DMS153 treated with DMSO at 0.1 percent for 48 hours (cell line): ENCODE measurements around the gene MEX3A.

ENCODE experiments used
- DNase-seq: peaks from one replicate; lab custom pipeline; 2025; ENCODE audit not compliant: unreplicated experiment; lab: John Stamatoyannopoulos, UW

Gene MEX3A

DNA sequence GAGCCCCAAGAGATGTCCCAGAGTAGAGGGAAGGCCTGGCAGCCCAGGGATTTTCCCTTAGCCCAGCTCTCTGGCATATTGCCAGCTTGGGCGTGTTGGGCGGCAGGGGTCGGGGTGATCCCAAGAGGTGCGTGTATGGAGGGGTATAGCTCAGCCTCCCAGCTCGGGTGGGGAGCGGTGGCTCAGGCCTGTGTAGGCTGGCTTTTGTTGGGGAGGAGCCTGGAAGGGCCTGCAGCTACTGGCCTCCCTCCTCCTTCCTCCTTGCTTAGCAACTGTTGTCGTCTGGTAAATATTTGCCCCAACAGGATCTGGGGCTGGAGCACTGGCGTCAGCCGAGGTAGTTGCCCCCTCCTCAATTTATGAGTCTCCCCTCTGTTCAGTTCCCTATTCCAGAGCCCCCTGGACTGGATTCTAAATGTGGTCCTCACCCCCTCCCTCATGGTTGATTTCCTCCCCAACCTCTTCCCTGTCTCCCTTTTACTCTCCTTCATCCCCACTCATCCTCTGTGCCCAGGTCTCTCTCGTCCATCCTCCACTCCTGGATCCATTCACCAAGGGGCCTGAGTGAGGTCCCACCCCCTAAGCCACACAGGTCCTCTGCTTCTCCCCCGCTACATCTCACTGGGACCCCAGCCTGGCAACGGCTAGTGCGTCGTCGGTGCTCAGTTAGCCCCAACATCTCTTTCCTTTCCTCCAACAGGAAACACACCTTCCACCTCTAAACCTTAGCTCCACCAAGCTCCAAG is 22.0 kb upstream of the MEX3A start:
- DNase-seq: peak; percentile 83

DNA sequence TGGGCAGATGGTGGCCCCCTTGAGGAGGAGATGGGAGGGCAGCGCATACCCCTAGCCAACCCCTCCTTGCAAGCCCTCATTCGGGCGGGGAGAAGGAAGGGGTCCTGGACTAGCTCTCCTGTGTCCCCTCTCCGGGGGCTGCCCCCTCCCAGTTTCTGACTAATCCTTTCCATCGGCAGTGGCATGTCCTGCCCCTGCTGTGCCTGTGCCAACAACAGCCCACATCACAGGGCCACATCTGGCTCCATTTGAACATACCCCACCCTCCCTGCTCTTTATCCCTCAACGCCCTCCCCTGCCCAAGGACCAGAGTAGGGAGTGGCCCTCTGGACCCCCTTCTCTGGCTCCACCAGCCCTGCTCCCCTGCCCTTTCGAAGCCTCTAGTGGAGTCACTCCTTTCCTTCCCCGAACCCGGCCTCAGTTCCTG is 21.3 kb upstream of the MEX3A start:
- DNase-seq: no peak

DNA sequence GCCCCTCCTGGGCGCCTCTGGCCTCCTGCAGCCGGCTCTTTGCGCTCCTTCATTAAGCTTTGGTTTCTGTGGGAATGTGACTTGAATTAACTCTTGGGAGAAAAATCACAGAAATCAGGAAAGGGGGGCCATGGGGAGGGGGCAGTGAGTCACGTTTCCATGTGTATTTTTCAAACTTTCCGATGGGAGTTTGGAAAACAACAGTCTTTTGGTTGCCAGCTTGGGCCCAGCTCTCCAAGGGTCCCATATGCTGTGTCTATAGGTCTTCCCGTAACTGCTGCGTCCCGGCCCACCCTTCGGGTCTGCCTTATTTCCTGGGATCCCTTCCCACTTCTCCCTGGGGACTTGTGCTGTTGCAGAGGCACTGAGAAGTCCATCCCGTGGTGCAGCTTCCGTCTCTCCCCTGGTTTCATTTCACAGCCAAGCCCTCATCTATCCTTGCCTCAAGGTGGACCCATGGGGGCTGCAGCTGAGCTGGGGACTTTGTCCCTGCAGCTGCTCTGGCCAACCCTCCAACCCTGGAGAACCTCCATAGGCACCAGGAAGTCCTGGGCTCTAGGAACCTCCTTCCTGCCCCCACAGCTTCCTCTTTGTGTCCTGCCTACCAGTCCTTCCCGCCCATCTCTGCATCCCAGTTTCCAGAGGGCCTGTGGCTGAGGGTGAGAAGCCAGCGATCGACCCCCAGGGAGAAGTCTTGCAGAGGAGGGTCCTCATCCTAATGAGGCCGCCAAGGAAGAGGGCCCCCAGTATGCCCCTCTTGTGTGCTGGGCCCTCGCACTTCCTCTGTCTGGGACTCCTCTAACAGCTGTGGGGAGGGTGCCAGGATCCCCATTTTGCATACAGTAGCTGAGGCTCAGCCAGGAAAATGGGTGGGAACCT is 20.6 kb upstream of the MEX3A start:
- no peak for DNase-seq

DNA sequence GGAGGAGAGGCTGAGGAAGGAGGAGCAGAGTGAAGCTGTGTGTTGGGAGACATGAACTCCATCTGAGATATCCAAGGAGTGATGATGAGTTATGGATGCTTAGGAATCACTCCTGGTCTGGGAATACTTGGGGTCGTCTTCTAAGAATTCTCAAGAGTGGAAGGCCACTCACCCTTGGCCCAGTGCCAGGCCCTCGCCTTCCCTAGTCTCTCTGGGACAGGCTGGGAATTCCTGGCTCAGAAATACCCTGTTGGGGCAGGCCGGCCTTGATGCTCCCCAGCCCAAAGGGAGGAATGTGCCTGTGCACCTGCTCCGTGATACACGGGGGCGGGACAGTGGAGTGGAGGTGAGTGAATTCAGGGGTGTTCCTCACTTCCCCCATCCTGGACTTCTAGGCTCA is 19.6 kb upstream of the MEX3A start:
- DNase-seq: no peak

DNA sequence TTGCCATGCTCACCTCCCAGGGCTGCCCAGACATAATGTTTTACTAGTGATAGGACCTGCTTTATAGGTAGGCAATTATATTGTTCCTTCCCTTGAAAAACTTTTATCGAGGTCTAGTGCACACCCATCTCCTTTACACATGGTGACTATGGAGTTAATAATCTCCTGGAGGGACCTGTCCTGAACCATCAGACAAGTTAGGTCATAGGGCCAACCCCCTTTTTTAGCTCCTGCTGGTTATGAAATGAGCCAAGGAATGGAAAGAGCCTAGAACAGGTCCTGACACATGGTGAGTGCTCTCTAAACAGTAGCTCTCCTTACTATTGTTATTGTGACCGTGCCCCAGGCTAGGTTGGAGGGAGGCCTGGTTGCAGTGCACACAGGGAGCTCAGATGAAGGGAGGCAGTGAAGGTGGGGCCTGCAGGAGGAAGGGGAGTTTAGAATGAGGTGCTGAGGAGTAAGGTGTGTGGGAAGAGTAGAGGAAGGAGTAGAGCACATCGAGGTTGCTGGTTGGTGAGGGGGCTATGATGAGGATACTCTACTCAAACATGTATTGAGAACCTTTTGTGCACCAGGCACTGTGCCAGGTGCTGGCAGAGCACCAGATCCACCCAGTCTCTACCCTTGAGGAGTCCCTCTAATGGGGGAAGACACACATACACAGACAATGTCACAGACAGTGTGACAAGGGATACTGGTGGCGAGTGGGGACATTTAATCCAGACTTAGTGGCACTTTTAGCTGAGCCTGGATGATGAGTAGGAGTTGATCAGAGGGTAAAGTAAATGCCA is 18.1 kb upstream of the MEX3A start:
- no peak for DNase-seq

DNA sequence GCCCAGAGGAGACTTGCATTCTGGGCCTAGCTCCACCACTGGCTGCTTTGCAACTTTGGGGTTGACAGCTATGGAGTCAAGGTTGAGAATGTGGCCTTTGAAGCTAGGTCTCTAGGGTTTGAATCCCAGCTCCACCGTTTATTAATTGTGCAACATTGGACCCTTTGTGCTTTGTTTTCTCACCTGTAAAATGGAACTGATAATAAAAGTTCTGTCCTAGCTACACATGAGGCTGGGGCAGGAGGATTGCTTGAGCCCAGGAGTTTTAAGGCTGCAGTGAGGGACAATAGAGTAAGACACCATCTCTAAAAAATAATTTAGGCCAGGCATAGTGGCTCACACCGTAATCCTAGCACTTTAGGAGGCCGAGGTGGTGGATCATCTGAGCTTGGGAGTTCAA is 17.0 kb upstream of the MEX3A start:
- DNase-seq: no peak

DNA sequence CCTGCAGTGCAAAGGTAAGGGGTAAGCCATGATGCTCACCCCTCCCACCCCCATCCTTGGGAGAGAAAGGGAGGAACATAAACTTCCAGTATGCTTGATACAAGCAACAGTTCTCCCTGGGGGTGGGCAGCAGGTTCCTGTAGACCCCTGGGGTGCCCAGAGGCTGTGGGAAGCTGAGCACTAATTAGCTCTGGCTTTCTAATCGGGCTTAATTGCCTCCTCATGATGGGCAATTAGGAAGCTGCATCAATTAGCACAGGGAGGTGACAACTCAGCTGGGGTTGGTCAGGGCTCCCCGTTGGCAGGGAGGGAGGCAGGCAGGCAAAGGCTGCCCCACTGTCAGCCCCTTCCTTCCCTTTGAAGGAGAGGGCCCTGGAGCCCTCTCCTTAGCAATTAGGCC is 16.5 kb upstream of the MEX3A start:
- DNase-seq: no peak

DNA sequence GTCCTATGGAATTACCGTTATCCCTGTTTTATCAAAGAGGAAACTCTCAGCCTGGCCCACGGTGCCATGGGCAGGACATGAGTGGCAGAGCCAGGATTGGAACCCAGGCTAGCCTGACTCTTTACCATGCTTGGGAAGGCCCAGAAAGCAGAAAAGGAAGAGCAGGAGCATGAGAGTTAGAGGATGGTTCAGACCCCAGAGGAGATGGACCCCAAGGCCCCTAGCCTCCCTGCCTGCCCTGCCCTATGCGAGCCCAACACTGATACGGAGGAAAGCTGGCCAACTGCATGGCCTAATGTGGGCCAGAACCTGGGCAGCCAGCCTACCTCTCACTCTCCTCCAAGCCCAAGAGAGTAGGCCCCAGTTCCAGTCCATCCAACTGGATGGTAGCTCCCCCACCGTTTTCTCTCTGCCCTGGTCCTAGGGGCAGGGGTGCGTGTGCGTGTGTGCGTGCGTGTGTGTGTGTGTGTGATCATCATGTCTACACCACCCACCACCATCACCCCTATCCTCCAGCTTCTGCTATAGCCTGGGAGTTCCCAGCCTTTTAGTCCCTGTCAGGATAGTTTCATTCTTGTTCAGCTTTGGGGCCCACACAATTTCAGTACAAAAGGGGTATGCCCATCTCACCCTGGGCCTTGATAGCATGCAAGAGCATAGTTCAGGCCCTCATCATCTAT is 15.4 kb upstream of the MEX3A start:
- DNase-seq: no peak

DNA sequence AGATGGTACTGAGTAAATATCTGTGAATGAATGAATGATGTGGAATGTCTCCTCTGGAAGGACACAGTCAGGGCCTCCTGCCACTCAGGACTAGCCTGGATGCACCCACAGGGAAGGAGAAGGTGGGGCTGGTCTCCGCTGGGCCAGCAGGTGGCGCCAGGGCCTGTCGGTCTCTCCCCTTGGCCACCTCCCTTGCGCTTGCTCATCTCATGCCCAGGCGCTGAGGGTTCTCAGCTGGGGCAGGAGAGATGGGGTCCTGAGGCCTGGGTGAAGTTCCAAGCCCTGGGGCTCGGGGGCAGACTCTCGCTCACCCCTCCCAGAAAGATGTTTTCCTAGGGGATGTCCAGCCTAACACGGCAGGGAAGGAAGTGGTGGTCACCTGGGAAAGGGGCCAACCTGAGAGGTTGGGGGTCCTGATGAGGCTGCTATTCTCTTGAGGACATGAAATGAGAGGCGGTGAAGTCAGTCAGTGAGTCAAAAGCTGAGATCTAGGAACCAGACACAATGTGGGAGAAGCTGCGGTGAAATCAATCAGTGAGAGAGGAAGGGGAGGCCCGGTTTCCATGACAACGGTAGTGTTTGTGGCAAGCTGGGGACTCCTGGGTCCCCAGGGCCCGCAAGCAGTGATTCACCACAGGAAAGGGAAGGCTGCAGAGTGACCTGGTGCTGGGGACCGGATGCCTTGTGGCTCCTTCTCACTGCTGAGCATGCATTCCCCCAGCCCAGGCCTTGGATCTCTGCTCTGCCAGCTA is 14.6 kb upstream of the MEX3A start:
- DNase-seq: peak; percentile 83

DNA sequence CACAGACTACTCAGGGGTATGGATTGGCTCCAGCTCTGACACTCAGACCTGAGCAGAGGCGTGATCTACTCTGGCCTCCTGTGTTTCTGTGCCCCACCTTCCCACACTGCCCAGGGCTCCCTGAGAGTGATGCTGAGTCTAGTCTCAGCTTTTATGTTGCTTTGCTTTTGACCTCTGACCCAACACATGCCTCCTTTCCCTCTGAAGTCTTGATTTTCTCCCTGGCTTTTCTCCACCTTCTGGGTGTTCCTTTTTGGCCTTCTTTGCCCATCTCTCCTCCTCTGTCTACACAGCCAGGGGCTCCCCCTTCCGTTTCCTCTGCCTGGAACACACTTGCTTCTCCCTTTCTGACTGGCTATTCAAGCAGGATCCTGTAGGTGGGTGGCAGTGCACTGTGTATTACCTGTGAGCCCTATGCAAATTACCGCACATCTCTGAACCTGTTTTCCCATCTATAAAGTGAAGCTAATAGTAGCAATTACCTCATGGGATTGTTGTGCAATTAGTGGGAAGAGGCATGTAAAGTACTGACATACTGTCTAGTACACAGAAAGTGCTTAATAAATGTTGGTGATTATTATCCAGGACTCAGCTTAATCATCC is 13.7 kb upstream of the MEX3A start:
- DNase-seq: no peak

DNA sequence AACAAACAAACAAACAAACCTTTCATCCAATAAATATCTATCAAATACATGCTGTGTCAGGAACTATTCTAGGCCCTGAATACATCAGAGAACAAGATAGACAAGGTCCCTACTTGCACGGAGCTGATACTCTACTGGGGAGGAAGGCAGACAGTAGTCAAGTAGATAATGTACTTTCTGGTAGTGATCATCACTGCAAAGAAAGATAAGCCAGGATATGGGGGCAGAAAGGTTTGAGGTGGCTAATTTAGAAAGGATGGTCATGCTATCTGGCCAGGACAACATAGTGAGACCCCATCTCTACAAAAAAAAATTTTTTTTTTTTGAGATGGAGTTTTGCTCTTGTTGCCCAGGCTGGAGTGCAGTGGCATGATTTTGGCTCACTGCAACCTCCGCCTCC is 9.3 kb upstream of the MEX3A start:
- no peak for DNase-seq

DNA sequence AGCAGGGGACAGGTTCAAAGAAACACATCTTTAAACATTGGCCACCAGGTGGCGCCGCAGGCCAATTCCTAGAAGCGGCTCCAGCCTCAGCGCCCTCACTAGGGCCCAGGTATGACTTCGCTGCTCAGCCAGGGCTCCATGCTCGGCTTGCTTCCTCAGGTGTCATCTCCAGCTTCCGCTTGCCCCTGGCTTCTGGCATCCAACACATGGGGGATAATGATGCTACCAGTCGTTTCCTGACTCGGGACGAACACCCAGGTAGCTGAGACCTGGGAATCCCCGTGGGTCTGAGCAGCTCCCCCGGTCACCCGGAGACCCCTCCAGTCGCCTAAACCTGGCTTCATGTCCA is 8.5 kb upstream of the MEX3A start:
- peak; percentile 93 for DNase-seq

DNA sequence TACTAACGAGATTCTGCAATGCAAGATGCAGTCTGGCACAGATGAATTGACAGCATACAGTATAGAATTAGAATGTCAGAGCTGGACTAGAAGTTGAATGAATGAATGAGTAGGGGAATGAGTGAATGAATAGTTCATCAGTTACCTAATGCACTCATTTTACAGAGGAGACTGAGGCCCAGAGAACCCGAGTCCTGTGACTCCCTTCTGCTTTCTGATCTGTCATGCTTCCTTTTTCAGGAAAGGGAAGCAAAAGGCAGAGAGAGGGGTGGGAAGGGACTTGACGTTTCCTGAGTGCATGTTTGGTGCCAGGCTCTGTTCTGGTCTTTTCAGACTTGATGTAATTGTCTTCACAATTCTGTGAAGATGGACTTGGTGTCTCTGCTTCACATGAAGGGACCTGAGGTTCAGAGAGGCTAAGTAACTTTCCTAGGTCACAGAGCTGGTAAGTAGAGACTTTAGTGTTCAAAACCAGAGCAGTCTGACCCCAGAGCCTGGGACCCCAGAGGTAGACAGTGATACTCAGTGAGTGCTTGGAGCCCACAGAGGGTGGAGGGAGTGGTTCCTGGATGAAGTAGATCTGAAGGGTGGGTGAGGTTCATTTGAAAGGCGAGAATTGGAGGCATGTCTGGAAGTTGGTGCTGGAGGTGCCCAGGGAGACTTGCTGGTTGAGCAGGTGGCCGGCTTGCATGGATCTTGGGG is 8.0 kb upstream of the MEX3A start:
- DNase-seq: no peak

DNA sequence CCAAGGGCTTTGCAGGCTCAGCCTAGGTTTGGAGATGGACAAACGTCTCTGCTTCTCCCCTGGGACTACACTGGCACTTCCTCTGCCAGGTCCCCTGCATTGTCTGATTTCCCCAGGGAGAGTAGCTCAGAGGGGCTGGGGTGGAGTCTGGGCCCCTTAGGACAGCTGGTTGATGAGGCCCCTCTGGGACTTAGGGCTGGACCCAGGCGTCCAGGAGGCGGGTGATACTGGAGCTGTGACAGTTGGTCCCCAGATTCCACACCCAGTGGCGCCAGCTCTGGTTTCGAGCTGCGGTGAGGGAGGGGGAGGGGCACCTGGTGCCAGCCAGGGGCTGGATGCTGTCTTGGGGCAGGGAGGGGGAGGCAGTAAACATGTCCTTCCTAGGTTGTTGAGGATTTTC is 7.4 kb upstream of the MEX3A start:
- DNase-seq: peak; percentile 94

DNA sequence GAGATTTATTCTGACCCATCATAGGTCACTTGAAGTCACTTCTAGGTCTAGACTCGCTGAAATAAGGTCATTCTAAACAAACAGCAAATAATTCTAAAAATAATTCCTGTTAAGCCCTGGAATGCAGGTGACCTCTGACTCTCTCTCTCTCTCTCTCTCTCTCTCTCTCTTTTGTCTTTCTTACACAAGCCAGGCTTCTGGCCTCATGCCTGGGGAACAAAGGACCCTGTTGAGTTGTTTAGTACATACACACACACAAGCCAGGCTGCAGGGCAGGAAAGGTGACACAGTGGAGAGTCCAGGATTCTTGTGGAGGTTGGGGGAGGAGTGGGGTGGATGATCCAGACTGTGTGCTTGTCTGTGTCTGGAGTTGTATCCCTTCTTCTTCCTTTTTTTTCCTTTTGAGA is 4.0 kb upstream of the MEX3A start:
- no peak for DNase-seq

DNA sequence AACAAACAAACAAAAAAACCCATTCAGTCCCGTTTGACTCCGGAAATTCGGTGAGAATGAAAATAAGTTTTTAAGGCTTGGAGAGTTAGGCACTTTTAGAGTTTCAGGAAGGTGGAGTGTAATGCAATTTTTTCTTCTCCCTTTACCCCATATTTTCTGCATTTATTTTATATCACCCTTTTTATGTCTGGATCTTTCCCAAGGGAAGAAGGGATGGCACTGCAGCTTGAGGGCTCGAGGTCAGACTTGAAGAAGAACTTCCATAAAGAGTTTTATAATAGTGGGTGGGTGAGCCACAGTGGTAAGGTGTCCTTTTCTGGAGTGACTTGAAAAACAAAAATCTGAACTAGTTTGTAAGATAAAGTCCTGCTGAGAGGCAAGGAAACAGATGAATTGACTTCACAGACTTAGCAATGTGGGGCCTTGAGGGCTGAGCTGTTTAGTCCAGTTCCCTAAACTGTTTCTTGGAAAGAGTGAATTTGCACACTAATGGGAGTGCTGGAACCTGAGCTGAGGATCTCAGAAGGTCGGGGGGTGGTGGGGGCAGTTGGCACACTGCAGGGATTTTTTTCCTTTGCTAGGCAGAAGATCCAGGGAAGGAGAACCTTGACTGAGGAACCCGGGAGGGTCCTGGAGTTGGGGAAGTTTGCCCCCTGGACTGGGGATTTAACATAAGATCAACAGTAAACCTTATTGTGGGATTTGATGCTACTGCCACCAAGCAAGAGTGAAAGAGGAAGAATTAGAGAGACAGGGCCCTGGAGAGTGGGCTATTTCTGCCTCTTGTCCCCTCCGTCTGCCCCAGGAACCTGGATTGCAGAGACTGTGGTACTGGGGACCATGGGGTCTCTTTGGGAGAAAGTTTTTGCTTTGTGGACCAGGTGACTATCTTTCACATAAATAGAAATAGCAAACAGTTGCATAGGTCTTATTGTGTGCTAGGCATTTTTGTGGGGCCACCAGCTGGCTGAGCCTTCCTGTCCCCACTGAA is 1.8 kb upstream of the MEX3A start:
- DNase-seq: no peak

DNA sequence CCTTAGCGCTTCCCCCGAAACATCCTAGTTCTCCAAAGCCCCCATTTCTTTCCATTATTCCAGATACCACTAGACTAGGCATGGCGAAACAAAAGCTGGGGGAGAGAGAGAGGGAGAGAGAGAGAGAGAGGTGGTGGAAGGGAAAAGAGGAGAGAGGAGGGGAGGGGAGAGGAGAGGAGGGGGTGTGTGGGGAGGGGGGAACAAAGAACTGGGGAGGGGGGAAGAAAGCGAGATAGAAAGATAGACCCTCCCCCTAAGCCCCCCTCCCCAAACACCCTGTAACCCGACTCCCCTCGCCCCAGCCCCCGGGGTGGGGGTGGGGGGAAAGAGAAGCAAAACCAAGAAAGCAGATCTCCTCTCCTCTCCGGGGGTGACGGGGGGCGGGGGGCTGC is 352 bp downstream of the MEX3A start:
- no peak for DNase-seq

DNA sequence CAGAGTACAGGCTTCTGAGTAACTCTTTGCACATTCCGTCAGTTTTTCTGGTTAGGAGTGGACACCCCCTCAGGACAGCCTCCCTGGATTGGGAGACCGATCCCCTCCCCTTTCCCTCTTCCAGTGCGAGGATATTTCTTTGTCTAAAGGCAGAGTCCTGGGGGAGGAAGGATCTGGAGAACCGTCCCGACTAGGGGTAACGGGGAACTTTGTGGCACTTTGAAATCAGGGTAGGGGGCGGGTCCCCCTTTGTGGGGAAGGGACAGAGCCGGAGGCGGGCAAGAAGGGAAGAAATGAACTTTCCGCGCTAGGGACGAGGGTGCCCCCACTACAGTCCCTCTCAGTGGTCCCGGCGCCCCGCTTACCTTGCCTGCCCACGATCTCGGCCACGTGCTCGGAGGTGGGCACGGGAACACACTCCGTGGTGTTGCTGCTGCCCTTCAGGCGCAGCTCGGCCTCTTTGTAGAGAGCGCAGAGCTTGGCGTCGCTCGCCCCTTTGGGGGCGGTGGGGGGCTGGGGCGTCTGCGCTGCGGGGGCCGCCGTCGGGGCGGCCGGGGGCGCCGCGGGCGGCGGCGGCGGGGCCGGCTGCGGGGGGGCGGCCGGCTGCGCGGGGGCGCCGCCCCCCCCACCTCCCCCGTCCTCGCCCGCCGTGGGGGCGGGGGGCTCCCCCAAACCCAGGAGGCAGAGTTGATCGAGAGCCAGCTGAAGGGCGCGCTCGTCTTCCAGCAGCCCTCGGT is 917 bp downstream of the MEX3A start:
- no peak for DNase-seq
